CD8-positive, alpha-beta memory T cell (primary cell): ENCODE data around the gene OPRL1. TPM values are rescaled to one million over a fixed set of nuclear protein-coding genes. Genes with fewer than 3 reads are reported as not detected.

Experiments used
- CTCF ChIA-PET: fragments of 350-600 bp; sonication (Branson Sonifier 250); formaldehyde crosslinking; loops from one replicate; lab custom pipeline; 2021; ENCODE audit warnings: antibody characterized with exemption; lab: Charles Lee
- POLR2A ChIA-PET: fragments of 350-600 bp; sonication (Branson Sonifier 250); formaldehyde crosslinking; loops from one replicate; lab custom pipeline; 2021; ENCODE audit warnings: antibody characterized with exemption; lab: Charles Lee
- DNase-seq, 5 donors: peaks; one replicate each; pipeline versions ENCODE4 v3.0.0 to v3.0.0-alpha.2; 2020 to 2022; ENCODE audit warnings: mixed read lengths in 1 of 5
- H3K27ac ChIP-seq: one replicate; pipeline ENCODE4 v1.7.0; 2013; ENCODE audit warnings: low read depth, mild to moderate bottlenecking, low read length, moderate library complexity
- H3K27me3 ChIP-seq: 2 replicates; pipeline ENCODE4 v1.7.0; 2013; ENCODE audit warnings: low read length, mild to moderate bottlenecking; ENCODE audit not compliant: insufficient read depth, poor library complexity, severe bottlenecking
- H3K36me3 ChIP-seq: 2 replicates; pipeline ENCODE4 v1.7.0; 2013; ENCODE audit warnings: mild to moderate bottlenecking, low read length, moderate library complexity; ENCODE audit not compliant: insufficient read depth
- H3K4me1 ChIP-seq: 2 replicates; pipeline ENCODE4 v1.7.0; 2013; ENCODE audit warnings: mild to moderate bottlenecking, low read length, moderate library complexity; ENCODE audit not compliant: insufficient read depth
- H3K4me3 ChIP-seq: 2 replicates; pipeline ENCODE4 v1.7.0; 2013; ENCODE audit warnings: mild to moderate bottlenecking, low read length
- H3K9me3 ChIP-seq: 2 replicates; pipeline ENCODE4 v1.7.0; 2013; ENCODE audit warnings: mild to moderate bottlenecking, low read length
- H3K27ac Mint-ChIP-seq, 8 donors: one replicate each; pipeline ENCODE4 v1.8.0; 2020 to 2021; ENCODE audit warnings: mixed read lengths in 8 of 8, mild to moderate bottlenecking in 6 of 8, inconsistent platforms in 3 of 8, moderate library complexity in 3 of 8
- H3K27me3 Mint-ChIP-seq, 2 donors: one replicate each; pipeline ENCODE4 v1.8.0; 2020 to 2021; ENCODE audit warnings: mixed read lengths in 2 of 2, mild to moderate bottlenecking in 1 of 2, moderate library complexity in 1 of 2
- H3K36me3 Mint-ChIP-seq, 3 donors: one replicate each; pipeline ENCODE4 v1.8.0; 2020 to 2021; ENCODE audit warnings: mixed read lengths in 3 of 3, inconsistent platforms in 1 of 3, mild to moderate bottlenecking in 1 of 3
- H3K4me1 Mint-ChIP-seq, 3 donors: one replicate each; pipeline ENCODE4 v1.8.0; 2020 to 2021; ENCODE audit warnings: mixed read lengths in 3 of 3, inconsistent platforms in 1 of 3, mild to moderate bottlenecking in 1 of 3
- H3K4me3 Mint-ChIP-seq, 7 donors: one replicate each; pipeline ENCODE4 v1.8.0; 2020 to 2021; ENCODE audit warnings: mixed read lengths in 7 of 7, mild to moderate bottlenecking in 6 of 7, moderate library complexity in 4 of 7, inconsistent platforms in 2 of 7
- H3K9me3 Mint-ChIP-seq, 5 donors: one replicate each; pipeline ENCODE4 v1.8.0; 2020 to 2022; ENCODE audit warnings: mixed read lengths in 5 of 5, mild to moderate bottlenecking in 3 of 5, moderate library complexity in 2 of 5, inconsistent platforms in 1 of 5
- polyA plus RNA-seq: library from polyadenylated mRNA; unstranded; fragments of 300-500 nt; fragmentation: Illumina TruSeq; gene quantifications from one replicate; pipeline ENCODE4 v1.2.3, GENCODE V29; 2021
- total RNA-seq, 2 experiments: library from RNA; stranded (reverse); gene quantifications; one replicate each; pipeline ENCODE4 v1.2.3, GENCODE V29; 2021

Gene OPRL1
- total and polyA plus RNA-seq, 3 experiments from 2014 or later, result 0.38 to 0.49 (median 0.44) TPM

DNA sequence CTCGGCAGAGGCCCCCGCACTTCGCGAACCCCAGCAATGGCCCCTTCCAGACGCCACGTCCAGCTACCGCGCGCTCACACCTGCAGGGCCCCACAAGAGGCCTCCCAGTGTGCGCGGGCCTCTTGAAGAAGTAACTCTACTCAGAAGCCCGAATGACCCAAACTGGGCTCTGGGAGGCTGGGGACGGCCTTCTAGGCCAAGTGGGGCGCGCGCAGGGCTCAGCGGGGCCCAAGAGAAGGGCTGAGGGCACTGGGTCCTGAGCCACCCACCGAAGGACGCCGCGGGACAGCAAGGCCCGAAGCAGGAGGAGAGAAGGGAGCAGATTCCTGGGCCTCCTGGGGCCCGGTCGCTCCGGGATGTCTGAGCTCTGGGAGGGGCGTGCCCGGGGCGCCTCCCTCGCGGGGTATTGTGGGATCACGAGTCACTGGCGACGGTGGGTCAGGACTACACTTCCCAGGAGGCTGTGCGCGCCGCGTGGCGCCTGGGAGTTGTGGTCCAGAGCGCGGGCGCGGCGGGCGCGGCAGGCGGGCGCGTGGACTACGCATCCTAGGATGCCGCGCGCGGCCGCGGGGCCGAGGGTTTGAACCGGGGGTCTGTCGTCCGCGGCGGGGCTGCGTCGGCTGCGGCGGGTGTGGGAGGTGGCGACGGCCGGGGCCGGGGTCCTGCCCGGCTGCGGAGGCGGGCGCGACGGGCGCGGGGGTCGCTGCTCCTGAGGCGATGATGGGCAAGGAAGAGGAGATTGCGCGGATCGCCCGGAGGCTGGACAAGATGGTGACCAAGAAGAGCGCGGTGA, 17.1 kb upstream of the OPRL1 start, which contains the start of gene TCEA2:
Gene TCEA2 (plus strand): TSS at position 603 of the 793 bp plus-strand sequence. CDS start 115 bp downstream, at position 718.
- Histone ChIP-seq H3K27ac (peak within 1 kb of the TSS; percentile 51), H3K4me1 (peaks cover 45% of the 10 kb centered on the region), H3K36me3 (no peaks in the 10 kb centered on the region), H3K9me3 (no peaks in the 10 kb centered on the region), H3K4me3 (peak within 1 kb of the TSS; percentile 50), H3K27me3 (no peaks in the 10 kb centered on the region)
- Mint-ChIP-seq H3K27ac (peak within 1 kb of the TSS in 7 of 8 donors; percentile 49 to 92 (median 68)), H3K27me3 (no peaks in the 10 kb centered on the region), H3K4me1 (peaks cover 24 to 53% (median 28%) of the 10 kb centered on the region in 3 donors), H3K36me3 (peaks cover 0 to 2% (median 0%) of the 10 kb centered on the region in 3 donors), H3K9me3 (no peaks in the 10 kb centered on the region), H3K4me3 (peak within 1 kb of the TSS; percentile 82 to 89 (median 86))
- DNase-seq, result peak; percentile 85 to 94 (median 87)
- CTCF ChIA-PET, result interaction anchor here (0.7 to 3.9 kb wide), 6 partner anchors 9 to 1683 kb away, joined by 3 to 33 read pairs (median 4); partner anchors contain the start of genes C20orf204 and PRPF6
- POLR2A ChIA-PET, result interaction anchor here (0.8 to 1.4 kb wide), 6 partner anchors 13 to 542 kb away, joined by 3 to 6 read pairs (median 4); partner anchors contain the start of genes OPRL1, PRPF6, PTK6 and RGS19

DNA sequence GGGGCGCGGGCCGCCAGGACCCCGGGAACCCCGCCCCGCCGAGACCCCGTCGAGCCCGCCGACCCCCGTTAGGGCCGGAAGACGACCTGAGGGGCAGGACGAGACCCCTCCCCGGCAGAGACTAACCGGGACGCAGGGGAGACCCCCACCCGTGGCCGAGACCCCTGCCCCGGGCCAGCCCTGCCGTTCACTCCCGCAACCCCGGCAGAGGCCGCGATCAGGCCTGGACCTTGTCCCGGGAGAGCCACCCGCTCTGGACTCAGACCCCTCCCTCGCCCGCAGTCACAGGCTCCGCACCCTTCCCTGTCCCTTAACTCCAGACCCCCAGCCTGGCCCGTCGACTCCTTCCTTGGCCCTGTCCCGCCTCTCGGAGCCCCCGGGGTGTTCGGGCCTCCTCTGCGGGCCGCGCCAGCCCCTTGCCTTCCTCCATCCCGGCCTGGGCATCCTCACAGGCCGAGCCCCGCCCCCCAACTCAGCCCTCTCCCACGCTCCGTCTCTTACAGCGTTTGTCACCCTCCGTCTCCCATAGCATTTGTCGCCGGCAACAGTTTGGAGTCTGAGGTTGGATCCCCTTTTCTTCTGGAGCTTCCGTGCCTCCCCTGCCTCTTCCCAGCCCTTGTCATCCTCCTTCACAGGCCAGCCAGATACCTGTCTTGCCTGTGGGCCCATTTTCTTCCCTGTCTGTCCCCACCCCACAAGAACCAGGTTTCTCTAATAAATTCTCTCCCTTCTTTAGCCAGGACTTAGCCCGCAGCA, 16.3 kb upstream of the OPRL1 start:
- H3K27ac Mint-ChIP-seq, result peak overlapping the region in 7 of 8 donors; percentile 49 to 92 (median 68)
- Histone ChIP-seq H3K4me1 (peaks cover 41% of the 10 kb centered on the region), H3K27me3 (no peaks in the 10 kb centered on the region), H3K4me3 (peak overlapping the region; percentile 50), H3K27ac (peak overlapping the region; percentile 51), H3K9me3 (no peaks in the 10 kb centered on the region), H3K36me3 (no peaks in the 10 kb centered on the region)
- H3K4me3 Mint-ChIP-seq, result peak overlapping the region; percentile 82 to 89 (median 86)
- H3K36me3 Mint-ChIP-seq, result peaks cover 0 to 2% (median 0%) of the 10 kb centered on the region in 3 donors
- POLR2A ChIA-PET, result interaction anchor here (0.9 to 1.4 kb wide), 7 partner anchors 12 to 542 kb away, joined by 3 to 6 read pairs (median 4); partner anchors contain the start of genes OPRL1, PRPF6 and RGS19
- peaks cover 21 to 50% (median 24%) of the 10 kb centered on the region in 3 donors for H3K4me1 Mint-ChIP-seq
- no peaks in the 10 kb centered on the region for H3K27me3 Mint-ChIP-seq
- no peak for DNase-seq
- CTCF ChIA-PET, result interaction anchor here (0.7 to 3.9 kb wide), 5 partner anchors 25 to 1684 kb away, joined by 3 to 33 read pairs (median 7); partner anchors contain the start of genes C20orf204 and PRPF6
- H3K9me3 Mint-ChIP-seq, result no peaks in the 10 kb centered on the region

DNA sequence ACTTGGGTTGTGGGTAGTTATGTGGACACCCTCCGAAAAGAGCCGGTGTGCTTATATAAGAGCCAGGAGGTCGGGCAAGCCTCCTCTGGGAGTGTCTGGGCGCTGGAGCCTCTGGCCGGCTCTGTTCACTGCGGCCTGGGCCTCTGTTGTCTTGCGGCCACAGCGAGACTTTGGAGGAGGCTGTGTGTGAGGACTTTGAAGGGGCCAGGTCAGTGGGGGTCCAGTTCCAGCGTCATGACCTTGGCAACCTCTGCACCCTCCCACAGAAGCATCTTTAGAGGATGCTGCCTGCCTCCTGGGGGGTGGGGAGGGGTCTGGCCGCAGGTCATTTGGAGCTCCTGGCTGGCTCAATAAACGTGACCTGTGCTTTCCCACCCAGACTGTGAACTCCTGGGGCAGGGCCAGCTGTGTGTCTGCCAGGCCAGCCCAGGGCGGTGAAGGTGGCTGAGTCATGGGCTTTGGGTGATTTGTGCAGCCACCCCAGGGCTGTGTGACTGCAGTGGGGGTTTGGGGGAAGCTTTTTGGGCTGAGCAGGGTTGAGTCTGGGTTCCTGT, 15.7 kb upstream of the OPRL1 start:
- no peaks in the 10 kb centered on the region for H3K27me3 Mint-ChIP-seq
- Histone ChIP-seq H3K4me1 (peaks cover 42% of the 10 kb centered on the region), H3K9me3 (no peaks in the 10 kb centered on the region), H3K4me3 (peak overlapping the region; percentile 50), H3K27me3 (no peaks in the 10 kb centered on the region), H3K36me3 (no peaks in the 10 kb centered on the region), H3K27ac (no peak overlapping the region)
- no peaks in the 10 kb centered on the region for H3K9me3 Mint-ChIP-seq
- POLR2A ChIA-PET, result interaction anchor here (1.0 to 1.1 kb wide), 2 partner anchors 15 to 84 kb away, joined by 3 read pairs; partner anchors contain the start of gene RGS19
- H3K4me3 Mint-ChIP-seq, result peak overlapping the region; percentile 82 to 89 (median 86)
- peaks cover 21 to 50% (median 24%) of the 10 kb centered on the region in 3 donors for H3K4me1 Mint-ChIP-seq
- H3K27ac Mint-ChIP-seq, result peak overlapping the region in 7 of 8 donors; percentile 49 to 88 (median 68)
- DNase-seq, result no peak
- CTCF ChIA-PET, result interaction anchor here (1.2 to 2.7 kb wide), 2 partner anchors 26 to 56 kb away, joined by 4 to 10 read pairs; no protein-coding TSS in a partner anchor
- H3K36me3 Mint-ChIP-seq, result peaks cover 0 to 2% (median 0%) of the 10 kb centered on the region in 3 donors

DNA sequence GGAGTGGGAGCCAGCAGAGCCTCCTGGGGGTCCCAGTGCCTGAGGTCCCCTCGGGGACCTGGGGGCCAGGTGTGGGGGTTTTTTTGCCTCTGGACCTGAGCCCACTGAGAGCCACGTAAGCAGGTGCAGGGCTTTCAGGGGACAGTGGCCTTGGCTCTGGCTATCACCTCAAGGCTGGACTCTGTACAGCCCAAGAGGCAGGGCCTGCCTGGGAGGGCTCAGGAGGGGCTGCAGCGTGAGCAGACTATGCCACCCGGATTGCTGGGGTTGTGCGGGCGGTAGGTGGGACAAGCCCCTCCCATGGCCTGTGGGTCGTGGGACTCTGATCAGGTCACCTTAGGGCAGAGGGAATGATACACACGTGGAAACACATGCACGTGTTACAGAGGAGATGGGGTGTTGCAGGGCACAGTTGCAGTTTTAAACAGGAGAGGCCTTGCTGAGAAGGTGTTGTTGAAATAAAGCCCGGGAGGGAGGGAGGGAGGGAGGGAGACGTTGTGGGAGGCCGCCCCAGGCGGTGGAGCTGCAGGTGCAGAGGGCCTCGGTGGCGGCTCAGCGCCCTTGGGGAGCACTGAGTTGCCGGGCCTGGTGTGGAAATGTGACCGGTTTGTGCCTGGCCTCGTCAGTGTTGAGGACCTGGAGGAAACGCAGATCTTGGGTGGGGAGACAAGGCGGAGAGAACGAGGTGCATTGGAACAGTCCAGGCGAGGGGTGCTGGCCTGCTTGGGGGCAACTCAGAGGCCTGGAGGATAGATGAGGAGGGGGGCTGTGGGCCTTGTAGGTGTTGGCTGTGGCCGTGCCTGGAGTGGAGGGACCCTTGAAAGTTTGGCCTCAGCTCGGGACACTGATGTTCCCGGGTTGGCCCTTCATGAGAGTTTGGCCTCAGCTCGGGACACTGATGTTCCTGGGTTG, 14.6 kb upstream of the OPRL1 start:
- Mint-ChIP-seq H3K36me3 (peaks cover 0 to 2% (median 0%) of the 10 kb centered on the region in 3 donors), H3K9me3 (no peaks in the 10 kb centered on the region), H3K27ac (peak overlapping the region; percentile 42 to 90 (median 80)), H3K4me1 (peaks cover 21 to 50% (median 24%) of the 10 kb centered on the region in 3 donors), H3K4me3 (peak overlapping the region; percentile 53 to 80 (median 64)), H3K27me3 (no peaks in the 10 kb centered on the region)
- H3K4me1 ChIP-seq, result peaks cover 50% of the 10 kb centered on the region
- no peaks in the 10 kb centered on the region for H3K36me3 ChIP-seq
- no peak overlapping the region for H3K4me3 ChIP-seq
- DNase-seq, result no peak
- CTCF ChIA-PET, result interaction anchor here (1.2 to 2.7 kb wide), 3 partner anchors 16 to 55 kb away, joined by 4 to 10 read pairs (median 4); no protein-coding TSS in a partner anchor
- POLR2A ChIA-PET, result interaction anchor here (1.3 kb wide), 1 partner anchor 18 kb away, joined by 4 read pairs; no protein-coding TSS in a partner anchor
- H3K9me3 ChIP-seq, result no peaks in the 10 kb centered on the region
- no peaks in the 10 kb centered on the region for H3K27me3 ChIP-seq
- no peak overlapping the region for H3K27ac ChIP-seq

- POLR2A ChIA-PET, result interaction anchor here (1.3 kb wide), 1 partner anchor 17 kb away, joined by 4 read pairs; no protein-coding TSS in a partner anchor
- peaks cover 0 to 2% (median 0%) of the 10 kb centered on the region in 3 donors for H3K36me3 Mint-ChIP-seq
- H3K27ac ChIP-seq, result no peak overlapping the region
Observed at GRCh38 chr20:64065974-64066343, 13.9 kb upstream of the OPRL1 start.

DNA sequence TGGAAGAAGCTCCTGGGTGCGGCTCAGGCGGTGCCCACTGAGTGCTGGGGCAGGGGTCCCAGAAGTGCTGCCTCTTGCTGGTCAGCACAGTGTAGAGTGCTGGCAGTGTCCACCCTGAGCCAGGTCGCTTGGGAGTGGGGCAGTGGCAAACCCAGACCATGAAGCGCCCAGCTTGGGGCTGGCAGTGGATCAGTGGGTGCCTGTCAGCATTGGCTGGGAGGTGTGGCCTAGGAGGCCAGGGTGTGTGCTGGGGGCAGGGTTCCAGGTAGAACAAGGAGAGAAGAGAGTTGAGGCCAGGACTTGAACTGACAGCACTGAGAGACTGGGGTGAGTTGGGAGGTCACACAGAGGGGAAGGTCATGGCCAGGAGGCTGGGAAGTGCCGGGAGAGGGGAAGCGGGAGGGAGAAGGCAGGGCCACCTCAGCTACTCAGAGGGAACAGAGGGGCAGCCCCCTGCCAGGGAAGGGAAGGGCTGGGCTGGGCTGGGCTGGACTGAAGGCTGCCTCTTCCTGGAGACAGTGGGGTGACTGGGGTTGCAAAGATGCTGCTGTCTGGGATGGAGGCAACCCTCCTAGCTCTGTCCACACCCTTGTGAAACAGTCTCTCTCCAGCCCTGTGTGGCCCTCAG, 12.8 kb upstream of the OPRL1 start:
- Mint-ChIP-seq H3K4me1 (peaks cover 21 to 46% (median 24%) of the 10 kb centered on the region in 3 donors), H3K4me3 (peak overlapping the region in 1 of 7 donors; percentile 65), H3K27ac (peak overlapping the region in 3 of 8 donors; percentile 8 to 87 (median 47)), H3K36me3 (peaks cover 0 to 3% (median 0%) of the 10 kb centered on the region in 3 donors), H3K27me3 (no peaks in the 10 kb centered on the region), H3K9me3 (no peaks in the 10 kb centered on the region)
- Histone ChIP-seq H3K27me3 (no peaks in the 10 kb centered on the region), H3K4me3 (peak overlapping the region; percentile 4), H3K27ac (no peak overlapping the region), H3K9me3 (no peaks in the 10 kb centered on the region), H3K36me3 (no peaks in the 10 kb centered on the region), H3K4me1 (peaks cover 50% of the 10 kb centered on the region)
- DNase-seq, result no peak
- POLR2A ChIA-PET, result interaction anchor here (1.3 kb wide), 1 partner anchor 16 kb away, joined by 4 read pairs; no protein-coding TSS in a partner anchor
- CTCF ChIA-PET, result interaction anchor here (1.2 kb wide), 1 partner anchor 17 kb away, joined by 4 read pairs; the partner anchor contains the start of gene LKAAEAR1

More at GRCh38 chr20:64065974-64066343, 13.9 kb upstream of the OPRL1 start:
- Mint-ChIP-seq H3K27me3 (no peaks in the 10 kb centered on the region), H3K4me3 (peak overlapping the region; percentile 53 to 80 (median 64)), H3K27ac (peak overlapping the region; percentile 34 to 90 (median 80)), H3K4me1 (peaks cover 21 to 50% (median 24%) of the 10 kb centered on the region in 3 donors), H3K9me3 (no peaks in the 10 kb centered on the region)
- Histone ChIP-seq H3K4me1 (peaks cover 50% of the 10 kb centered on the region), H3K36me3 (no peaks in the 10 kb centered on the region), H3K4me3 (no peak overlapping the region), H3K9me3 (no peaks in the 10 kb centered on the region), H3K27me3 (no peaks in the 10 kb centered on the region)
- CTCF ChIA-PET, result interaction anchor here (1.3 to 2.7 kb wide), 2 partner anchors 15 to 28 kb away, joined by 4 to 10 read pairs; no protein-coding TSS in a partner anchor
- DNase-seq, result peak; percentile 24 to 68 (median 46)
